NCI-H1417 treated with DMSO at 0.1 percent for 48 hours (cell line): ENCODE results near the gene TMEM185A.
"Not testable (repeated sequence)": the region's sequence is repeated elsewhere in the genome, so short reads cannot be mapped to it uniquely, and the experiment has no call there.

ENCODE experiments used
- DNase-seq: peaks from one replicate; lab custom pipeline; 2025; lab: John Stamatoyannopoulos, UW

TMEM185A gene

GRCh38 chrX:149551939-149552248 is 79.7 kb downstream of the TMEM185A start:
- DNase-seq, result not testable (repeated sequence)

- DNase-seq, result not testable (repeated sequence)
Observed at GRCh38 chrX:149551245-149551938, 80.2 kb downstream of the TMEM185A start.

- DNase-seq, result not testable (repeated sequence)
Observed at GRCh38 chrX:149550454-149550853, 81.1 kb downstream of the TMEM185A start.

- not testable (repeated sequence) for DNase-seq
Observed at GRCh38 chrX:149549701-149550100, 81.9 kb downstream of the TMEM185A start, which contains the start of gene HSFX3. HSFX3 (minus strand) TSS chrX:149549924; CDS start chrX:149549852, 72 bp downstream.

- DNase-seq, result not testable (repeated sequence)
Observed at GRCh38 chrX:149547782-149548181, 83.8 kb downstream of the TMEM185A start.

- DNase-seq, result not testable (repeated sequence)
Observed at GRCh38 chrX:149546962-149547361, 84.6 kb downstream of the TMEM185A start.
